M059J (cell line): ENCODE results near the gene ZSCAN20. TPM values are rescaled to one million over a fixed set of nuclear protein-coding genes. Genes with fewer than 3 reads are reported as not detected.
A peak's percentile ranks its signal among the peaks of the same experiment; 100 is the strongest.
"Not testable (repeated sequence)": the region's sequence is repeated elsewhere in the genome, so short reads cannot be mapped to it uniquely, and the experiment has no call there.

Source experiments
- DNase-seq: peaks from one replicate; pipeline ENCODE4 v3.0.0-alpha.2; 2012; ENCODE audit warnings: low read depth
- total RNA-seq: library from RNA; depleted of rRNA; stranded (reverse); fragments of >200 nt; shearing (Covaris generic); gene quantifications from 2 replicates; pipeline ENCODE4 v1.2.3, GENCODE V29; 2014

The ZSCAN20 gene
- total RNA-seq, 1 experiment from 2014 or later: 5.9 TPM

GRCh38 chr1:33482412-33482811 is 10.0 kb downstream of the ZSCAN20 start:
- DNase-seq: no peak

DNA sequence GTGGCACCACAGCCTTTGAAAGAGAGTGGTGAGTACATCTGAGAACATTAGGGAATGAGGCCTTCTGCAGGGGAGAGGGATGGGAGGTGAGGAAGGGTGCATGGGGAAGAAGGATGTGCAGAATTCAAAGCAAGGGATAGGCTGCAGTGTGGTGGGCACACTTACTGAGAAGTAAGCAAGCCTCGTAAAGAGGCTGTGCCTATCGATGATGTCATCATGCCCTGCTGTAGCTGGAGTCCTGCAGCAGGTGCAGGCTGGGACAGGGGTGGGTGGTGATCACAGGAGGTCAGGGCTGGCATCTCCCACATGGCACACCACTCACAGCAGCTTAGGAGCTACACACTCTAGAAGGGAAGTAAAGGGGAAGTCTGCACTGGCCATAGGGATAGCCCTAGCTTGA is 16.2 kb downstream of the ZSCAN20 start:
- DNase-seq: no peak

DNA sequence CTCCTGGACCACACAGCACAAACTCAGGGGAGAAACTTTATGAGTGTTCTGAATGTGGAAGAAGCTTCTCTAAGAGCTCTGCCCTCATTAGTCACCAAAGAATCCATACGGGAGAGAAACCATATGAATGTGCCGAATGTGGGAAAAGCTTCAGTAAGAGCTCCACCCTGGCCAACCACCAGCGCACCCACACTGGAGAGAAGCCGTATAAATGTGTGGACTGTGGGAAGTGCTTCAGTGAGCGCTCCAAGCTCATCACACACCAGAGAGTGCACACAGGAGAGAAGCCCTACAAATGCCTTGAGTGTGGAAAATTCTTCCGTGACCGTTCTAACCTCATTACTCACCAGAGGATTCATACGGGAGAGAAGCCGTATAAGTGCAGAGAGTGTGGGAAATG is 22.5 kb downstream of the ZSCAN20 start:
- no peak for DNase-seq

DNA sequence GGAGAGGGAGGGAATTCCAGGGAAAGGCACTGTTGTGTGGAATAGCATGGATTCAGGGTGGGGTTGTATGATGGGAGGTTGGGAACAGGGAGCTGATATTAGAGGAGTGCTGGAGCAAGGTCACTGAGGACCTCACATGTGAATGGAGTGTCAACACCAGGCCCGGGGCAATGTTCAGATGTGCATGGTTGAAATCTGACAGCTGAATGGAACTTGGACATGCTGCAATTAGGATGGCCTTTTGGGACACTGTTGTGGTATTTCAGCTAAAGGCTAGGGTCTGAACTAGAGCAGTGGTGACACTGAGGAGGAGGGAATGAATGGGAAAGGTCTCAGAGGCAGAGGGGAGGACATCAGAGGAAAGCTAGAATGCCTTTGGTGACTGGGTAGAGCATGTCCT is 25.0 kb downstream of the ZSCAN20 start:
- no peak for DNase-seq

GRCh38 chr1:33500547-33500946 is 28.1 kb downstream of the ZSCAN20 start:
- no peak for DNase-seq

- DNase-seq: no peak
Measured at GRCh38 chr1:33501309-33501708, 28.9 kb downstream of the ZSCAN20 start.

DNA sequence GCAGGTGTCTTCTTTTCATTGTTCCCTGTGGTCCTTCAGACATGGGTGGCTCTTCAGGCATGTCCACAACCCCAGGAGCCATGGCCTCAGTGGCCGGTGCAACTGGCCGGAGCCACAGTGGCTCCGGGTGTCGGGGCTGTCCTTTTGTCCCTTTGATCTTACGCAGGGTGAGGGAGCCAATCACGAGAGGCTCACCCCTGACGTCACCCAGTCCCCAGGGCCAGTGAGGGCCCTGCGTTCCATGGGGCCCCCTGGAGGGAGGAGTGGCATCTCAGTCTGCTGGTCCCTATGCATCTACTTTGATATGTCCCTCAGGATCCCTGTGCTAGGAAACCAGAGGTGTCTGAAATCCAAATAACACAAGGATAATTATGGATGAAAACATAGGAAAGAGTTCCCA is 29.3 kb downstream of the ZSCAN20 start:
- DNase-seq: no peak

GRCh38 chr1:33502726-33503125 is 30.3 kb downstream of the ZSCAN20 start:
- DNase-seq: peak; percentile 70

GRCh38 chr1:33503506-33503905 is 31.1 kb downstream of the ZSCAN20 start:
- DNase-seq: no peak

DNA sequence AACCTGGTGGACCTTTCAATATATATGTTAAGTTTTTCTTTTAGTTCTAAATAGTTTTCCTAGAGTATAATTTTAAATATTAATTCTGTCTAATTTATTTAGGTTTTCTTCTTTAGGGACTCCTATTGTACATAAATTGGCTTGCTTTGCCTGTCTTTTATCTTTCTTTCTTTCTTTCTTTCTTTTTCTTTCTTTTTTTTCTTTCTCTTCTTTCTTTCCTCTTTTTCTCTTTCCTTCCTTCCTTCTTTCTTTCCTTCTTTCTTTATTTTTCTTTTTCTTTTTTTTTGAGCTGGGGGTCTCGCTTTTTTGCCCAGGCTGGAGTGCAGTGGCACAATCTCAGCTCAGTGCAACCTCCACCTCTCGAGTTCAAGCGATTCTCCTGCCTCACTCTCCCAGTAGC is 35.2 kb downstream of the ZSCAN20 start:
- no peak for DNase-seq

DNA sequence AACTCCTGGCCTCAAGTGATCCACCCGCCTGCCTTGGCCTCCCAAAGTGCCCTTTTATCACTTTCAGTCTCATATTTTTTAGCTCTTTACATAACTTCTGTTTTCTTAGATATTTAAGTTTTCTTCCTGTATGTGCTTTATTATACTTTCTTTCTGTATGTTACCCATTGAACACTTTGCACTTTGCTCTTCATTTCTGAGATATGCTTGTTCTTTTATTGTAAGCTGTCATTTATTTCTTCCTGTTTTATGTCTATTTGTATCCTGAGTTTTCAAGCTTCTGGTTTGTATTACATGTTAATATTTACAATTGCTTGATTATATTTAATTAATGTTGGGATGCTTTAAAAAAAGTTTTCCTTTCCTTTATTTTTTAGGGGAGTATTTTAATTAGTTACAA is 35.7 kb downstream of the ZSCAN20 start:
- DNase-seq: no peak

DNA sequence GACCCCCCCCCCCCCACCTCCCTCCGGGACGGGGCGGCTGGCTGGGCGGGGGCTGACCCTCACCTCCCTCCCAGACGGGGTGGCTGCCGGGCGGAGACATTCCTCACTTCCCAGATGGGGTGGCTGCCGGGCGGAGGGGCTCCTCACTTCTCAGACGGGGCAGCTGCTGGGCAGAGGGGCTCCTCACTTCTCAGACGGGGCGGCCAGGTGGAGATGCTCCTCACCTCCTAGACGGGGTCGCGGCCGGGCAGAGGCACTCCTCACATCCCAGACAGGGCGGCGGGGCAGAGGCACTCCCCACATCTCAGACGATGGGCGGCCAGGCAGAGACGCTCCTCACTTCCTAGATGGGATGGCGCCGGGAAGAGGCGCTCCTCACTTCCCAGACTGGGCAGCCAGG is 36.8 kb downstream of the ZSCAN20 start:
- DNase-seq: not testable (repeated sequence)

- DNase-seq: peak; percentile 29
Measured at GRCh38 chr1:33512226-33513011, 40.0 kb downstream of the ZSCAN20 start.

- DNase-seq: no peak
Measured at GRCh38 chr1:33515112-33515511, 42.7 kb downstream of the ZSCAN20 start.

- DNase-seq: no peak
Measured at GRCh38 chr1:33515607-33516006, 43.2 kb downstream of the ZSCAN20 start.

DNA sequence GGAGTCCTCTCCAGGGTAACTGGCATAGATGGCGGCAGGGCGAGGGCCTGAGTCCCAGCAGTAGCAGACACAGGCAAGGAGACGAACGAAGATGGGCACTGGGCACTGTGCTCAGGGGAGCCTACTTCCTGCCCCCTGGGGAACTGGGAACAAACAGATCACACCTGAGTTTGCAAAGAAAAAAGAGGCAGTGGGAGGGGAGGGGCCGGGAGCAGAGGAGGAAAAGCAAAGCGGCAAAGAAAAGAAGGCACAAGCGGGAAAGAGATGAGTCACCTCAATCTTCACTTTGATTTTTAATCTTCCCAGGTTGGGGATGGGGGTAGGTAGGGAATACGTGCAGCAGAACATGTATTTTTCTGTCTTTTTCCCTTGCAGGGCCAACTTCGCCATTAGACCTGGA is 44.0 kb downstream of the ZSCAN20 start:
- no peak for DNase-seq

DNA sequence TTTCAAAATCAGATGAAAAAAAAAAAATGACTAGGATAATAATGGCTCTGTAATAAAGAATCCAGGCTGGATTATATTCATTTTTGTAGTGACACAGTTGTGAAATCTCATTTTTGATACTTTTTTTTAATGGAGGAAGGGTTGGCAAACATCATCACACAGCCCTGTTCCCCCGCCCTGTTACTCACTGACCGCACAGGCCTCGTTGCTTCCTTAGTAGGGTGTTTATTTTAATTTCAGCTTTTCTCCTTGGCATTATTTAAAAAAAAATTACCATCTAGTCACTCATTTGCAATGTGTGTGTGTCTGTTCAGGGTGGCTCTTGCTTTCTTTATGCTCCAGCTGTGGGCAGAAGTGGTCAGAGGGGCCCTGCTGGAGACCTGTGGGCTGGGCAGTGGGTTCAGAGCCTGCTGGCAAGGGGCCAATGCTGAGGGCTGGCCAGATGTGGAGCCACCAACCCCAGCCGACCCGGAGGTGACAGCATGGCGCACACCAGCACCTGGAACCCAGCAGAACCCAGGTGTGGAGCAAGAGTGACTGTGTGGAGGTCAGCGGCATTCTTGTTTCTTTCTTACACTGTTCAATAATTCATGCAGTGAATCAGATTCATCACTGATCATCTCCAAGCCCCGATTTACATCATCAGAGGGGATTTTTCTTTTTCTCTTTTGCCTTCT is 44.6 kb downstream of the ZSCAN20 start:
- no peak for DNase-seq

- DNase-seq: no peak
Measured at GRCh38 chr1:33517596-33518250, 45.3 kb downstream of the ZSCAN20 start.

GRCh38 chr1:33519240-33519884 is 46.9 kb downstream of the ZSCAN20 start:
- no peak for DNase-seq

GRCh38 chr1:33524586-33524985 is 52.1 kb downstream of the ZSCAN20 start:
- DNase-seq: no peak

GRCh38 chr1:33527934-33528333 is 55.5 kb downstream of the ZSCAN20 start:
- no peak for DNase-seq

DNA sequence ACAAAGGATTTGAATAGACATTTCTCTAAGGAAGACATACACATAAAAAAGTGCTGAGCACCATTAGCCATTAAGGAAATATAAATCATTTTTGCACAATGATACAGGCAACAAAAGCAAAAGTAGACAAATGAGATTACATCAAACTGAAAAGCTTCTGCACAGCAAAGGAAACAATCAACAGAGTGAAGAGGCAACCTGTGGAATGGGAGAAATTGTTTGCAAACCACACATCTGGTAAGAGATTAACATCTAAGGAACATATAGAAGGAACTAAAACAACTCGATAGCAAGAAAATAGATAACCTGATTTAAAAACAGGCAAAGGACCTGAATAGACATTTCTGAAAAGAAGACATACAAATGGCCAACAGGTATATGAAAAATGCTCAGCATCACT is 57.5 kb downstream of the ZSCAN20 start:
- no peak for DNase-seq
